PC-3 (cell line): ENCODE measurements around the gene TUBB4A. TPM values are rescaled to one million over a fixed set of nuclear protein-coding genes. Genes with fewer than 3 reads are reported as not detected.

Source experiments
- ATAC-seq: fragments of 200-7000 bp; cut with Tn5 transposase; 2 replicates; pipeline ENCODE4 v1.9.1; 2020; ENCODE audit warnings: mild to moderate bottlenecking, moderate library complexity
- BruUV-seq: library from RNA; stranded (reverse); fragments of 400-500 nt; replicated peaks from 2 replicates; lab custom pipeline; 2021; lab: Mats Ljungman, UMichigan
- CTCF ChIA-PET: fragments of 300-600 bp; sonication (Branson Sonifier 250); formaldehyde crosslinking; loops from one replicate; lab custom pipeline; 2022; ENCODE audit warnings: antibody characterized with exemption; lab: Charles Lee
- POLR2A ChIA-PET: fragments of 300-600 bp; sonication (Branson Sonifier 250); formaldehyde crosslinking; loops from one replicate; lab custom pipeline; 2022; ENCODE audit warnings: antibody characterized with exemption; ENCODE audit not compliant: unreplicated experiment; lab: Charles Lee
- DNase-seq: peaks from one replicate; pipeline ENCODE4 v3.0.0-alpha.2; 2015
- H2AFZ ChIP-seq: fragments of 300-600 bp; sonication (generic); 2 replicates; pipeline ENCODE4 v1.6.0; 2016; ENCODE audit warnings: antibody characterized with exemption, low read length
- H3F3A ChIP-seq: fragments of 300-600 bp; sonication (generic); one replicate; pipeline ENCODE4 v1.6.0; 2017; ENCODE audit warnings: antibody characterized with exemption, low read length, control low read depth, mild to moderate bottlenecking; ENCODE audit not compliant: unreplicated experiment
- H3K27ac ChIP-seq: fragments of 300-600 bp; sonication (generic); 2 replicates; pipeline ENCODE4 v1.5.1; 2016; ENCODE audit warnings: mild to moderate bottlenecking, low read length
- H3K27me3 ChIP-seq: fragments of 300-600 bp; sonication (generic); 2 replicates; pipeline ENCODE4 v1.6.1; 2016; ENCODE audit warnings: low read length, mixed read lengths
- H3K36me3 ChIP-seq: fragments of 300-600 bp; sonication (generic); 2 replicates; pipeline ENCODE4 v1.6.1; 2016; ENCODE audit warnings: low read depth, mixed run types, low read length, mixed read lengths
- H3K4me1 ChIP-seq: fragments of 300-600 bp; sonication (generic); 2 replicates; pipeline ENCODE4 v1.5.1; 2016; ENCODE audit warnings: low read length; ENCODE audit not compliant: insufficient read depth
- H3K4me2 ChIP-seq: fragments of 300-600 bp; sonication (generic); 2 replicates; pipeline ENCODE4 v1.6.0; 2016; ENCODE audit warnings: low read length
- H3K4me3 ChIP-seq: fragments of 300-600 bp; sonication (generic); 2 replicates; pipeline ENCODE4 v1.5.1; 2016; ENCODE audit warnings: mild to moderate bottlenecking, low read length, mixed read lengths
- H3K79me2 ChIP-seq: fragments of 300-600 bp; sonication (generic); 2 replicates; pipeline ENCODE4 v1.6.1; 2017; ENCODE audit warnings: low read length, mixed read lengths
- H3K9ac ChIP-seq: fragments of 300-600 bp; sonication (generic); 2 replicates; pipeline ENCODE4 v1.6.0; 2016; ENCODE audit warnings: mild to moderate bottlenecking, low read length
- H3K9me2 ChIP-seq: fragments of 300-600 bp; sonication (generic); replicated peaks from 2 replicates; pipeline ENCODE4 v1.6.1; 2016; ENCODE audit warnings: mixed run types, low read length, mixed read lengths
- H3K9me3 ChIP-seq: fragments of 300-600 bp; sonication (generic); 2 replicates; pipeline ENCODE4 v1.6.1; 2016; ENCODE audit warnings: low read length, mixed read lengths
- H4K20me1 ChIP-seq: fragments of 300-600 bp; sonication (generic); 2 replicates; pipeline ENCODE4 v1.6.1; 2016; ENCODE audit warnings: low read length, mixed read lengths
- CTCF ChIP-seq: fragments of 300-600 bp; sonication (generic); conservative IDR thresholded peaks from 2 replicates; pipeline ENCODE4 v1.5.1; 2017; ENCODE audit warnings: antibody characterized with exemption, low read depth, mild to moderate bottlenecking, low read length
- EZH2 ChIP-seq: fragments of 300-600 bp; sonication (generic); IDR thresholded peaks from one replicate; pipeline ENCODE4 v1.6.1; 2017; ENCODE audit warnings: antibody characterized with exemption, mild to moderate bottlenecking, low read length; ENCODE audit not compliant: unreplicated experiment
- EZH2phosphoT487 ChIP-seq: fragments of 300-600 bp; sonication (generic); IDR thresholded peaks from 2 replicates; pipeline ENCODE4 v1.6.1; 2018; ENCODE audit warnings: mild to moderate bottlenecking, antibody characterized with exemption, low read length, borderline replicate concordance
- intact Hi-C: fragments of 100-400 bp; cut with micrococcal nuclease; formaldehyde crosslinking; loops from 2 replicates; pipeline ENCODE4 v1.9.0; 2023
- total RNA-seq: library from RNA; depleted of rRNA; stranded (reverse); fragments of >200 nt; gene quantifications from 2 replicates; pipeline ENCODE4 v1.2.3, GENCODE V29; 2014

TUBB4A gene
- total RNA-seq, 1 experiment from 2014 or later = 4.6 TPM

GRCh38 chr19:6531956-6532243 is 29.8 kb upstream of the TUBB4A start:
- Histone ChIP-seq H3K27ac (no peak overlapping the region), H3K36me3 (peaks cover 4% of the 10 kb centered on the region; the same call in 1 of the 2 replicates), H2AFZ (no peak overlapping the region), H3K4me2 (peak overlapping the region; percentile 92), H3K27me3 (no peaks in the 10 kb centered on the region), H4K20me1 (no peaks in the 10 kb centered on the region), H3K79me2 (0 out of 2 replicates have a peak, but pooled peaks cover 4% of the 10 kb centered on the region), H3K9me2 (no peaks in the 10 kb centered on the region), H3K4me3 (peak overlapping the region; percentile 81), H3K4me1 (peaks cover 24% of the 10 kb centered on the region), H3K9me3 (no peaks in the 10 kb centered on the region), H3K9ac (no peak overlapping the region), H3F3A (no peaks in the 10 kb centered on the region)
- CTCF ChIA-PET = no interaction called here
- DNase-seq (no peak), ATAC-seq (no peak)
- BruUV-seq = no TSS peak
- TF ChIP-seq CTCF (no peak), EZH2 (no peak), EZH2phosphoT487 (no peak)
- intact Hi-C loops = no loop called here
- POLR2A ChIA-PET = no interaction called here

GRCh38 chr19:6531163-6531955 is 29.2 kb upstream of the TUBB4A start:
- H3K4me3 ChIP-seq = peak overlapping the region; percentile 81
- H3K4me2 ChIP-seq = peak overlapping the region; percentile 92
- peaks cover 4% of the 10 kb centered on the region; the same call in 1 of the 2 replicates for H3K36me3 ChIP-seq
- no peaks in the 10 kb centered on the region for H3F3A ChIP-seq
- H4K20me1 ChIP-seq = no peaks in the 10 kb centered on the region
- POLR2A ChIA-PET = interaction anchor here (0.6 to 0.9 kb wide), 2 partner anchors 12 to 1166 kb away, joined by 5 to 6 read pairs; no protein-coding TSS in a partner anchor
- CTCF ChIA-PET = interaction anchor here (1.0 kb wide), 1 partner anchor 15 kb away, joined by 4 read pairs; no protein-coding TSS in a partner anchor
- DNase-seq = no peak
- H2AFZ ChIP-seq = peak overlapping the region; percentile 91
- no peaks in the 10 kb centered on the region for H3K9me3 ChIP-seq
- peak overlapping the region; percentile 45 for H3K9ac ChIP-seq
- no peaks in the 10 kb centered on the region for H3K27me3 ChIP-seq
- intact Hi-C loops = no loop called here
- no TSS peak for BruUV-seq
- H3K4me1 ChIP-seq = peaks cover 24% of the 10 kb centered on the region
- peak; percentile 72 for ATAC-seq
- no peaks in the 10 kb centered on the region for H3K9me2 ChIP-seq
- 0 out of 2 replicates have a peak, but pooled peaks cover 4% of the 10 kb centered on the region for H3K79me2 ChIP-seq
- no peak for TF ChIP-seq EZH2
- TF ChIP-seq CTCF = no peak
- TF ChIP-seq EZH2phosphoT487 = no peak
- H3K27ac ChIP-seq = no peak overlapping the region
